GM19239 (cell line): ENCODE data around the gene AQP4.

ENCODE experiments used
- DNase-seq: peaks from one replicate; pipeline ENCODE4 v3.0.0; 2011; ENCODE audit warnings: low spot score; ENCODE audit not compliant: insufficient read length
- FAIRE-seq: peaks from 2 replicates; lab custom pipeline; 2011; peaks lifted over from hg19 to GRCh38; lab: Jason Lieb, UNC

AQP4 gene

GRCh38 chr18:26865557-26865956, at the start of gene AQP4:
Gene AQP4, minus strand, starts transcription at chr18:26865707. Its CDS starts 18 bp downstream, at chr18:26865689.
- FAIRE-seq: no peak
- DNase-seq: no peak

- no peak for DNase-seq
- no peak for FAIRE-seq
Observed at GRCh38 chr18:26911840-26912239, 46.3 kb upstream of the AQP4 start.

- FAIRE-seq: no peak
- no peak for DNase-seq
Observed at GRCh38 chr18:26909599-26910290, 44.2 kb upstream of the AQP4 start.

- DNase-seq (no peak), FAIRE-seq (no peak)
Observed at GRCh38 chr18:26908906-26909305, 43.4 kb upstream of the AQP4 start.

GRCh38 chr18:26902291-26902690, 36.8 kb upstream of the AQP4 start:
- DNase-seq (no peak), FAIRE-seq (no peak)

- FAIRE-seq: no peak
- DNase-seq: no peak
Observed at GRCh38 chr18:26901020-26901419, 35.5 kb upstream of the AQP4 start.

GRCh38 chr18:26894426-26894825, 28.9 kb upstream of the AQP4 start:
- no peak for DNase-seq
- no peak for FAIRE-seq

- FAIRE-seq (no peak), DNase-seq (no peak)
Observed at GRCh38 chr18:26893996-26894395, 28.5 kb upstream of the AQP4 start.

- FAIRE-seq (no peak), DNase-seq (no peak)
Observed at GRCh38 chr18:26888259-26888658, 22.8 kb upstream of the AQP4 start.

GRCh38 chr18:26875040-26875654, 9.6 kb upstream of the AQP4 start:
- no peak for DNase-seq
- FAIRE-seq: no peak

- FAIRE-seq (no peak), DNase-seq (no peak)
Observed at GRCh38 chr18:26874283-26874682, 8.8 kb upstream of the AQP4 start.

GRCh38 chr18:26869640-26870039, 4.1 kb upstream of the AQP4 start:
- DNase-seq (no peak), FAIRE-seq (no peak)

- DNase-seq: no peak
Observed at GRCh38 chr18:26868968-26869586, 3.6 kb upstream of the AQP4 start.

GRCh38 chr18:26867471-26867870, 2.0 kb upstream of the AQP4 start:
- FAIRE-seq: no peak
- no peak for DNase-seq

More at GRCh38 chr18:26868968-26869586, 3.6 kb upstream of the AQP4 start:
- no peak for FAIRE-seq

GRCh38 chr18:26864658-26865057, 849 bp downstream of the AQP4 start:
- DNase-seq: no peak
- no peak for FAIRE-seq

- FAIRE-seq (no peak), DNase-seq (no peak)
Observed at GRCh38 chr18:26863921-26864497, 1.5 kb downstream of the AQP4 start.

GRCh38 chr18:26863122-26863879, 2.2 kb downstream of the AQP4 start:
- FAIRE-seq: no peak

GRCh38 chr18:26862084-26862483, 3.4 kb downstream of the AQP4 start:
- DNase-seq (no peak), FAIRE-seq (no peak)

More at GRCh38 chr18:26863122-26863879, 2.2 kb downstream of the AQP4 start:
- DNase-seq: no peak

- DNase-seq (no peak), FAIRE-seq (no peak)
Observed at GRCh38 chr18:26854292-26854881, 11.1 kb downstream of the AQP4 start.

- DNase-seq (no peak), FAIRE-seq (no peak)
Observed at GRCh38 chr18:26853401-26853800, 12.1 kb downstream of the AQP4 start.
